Measurements from ENCODE around the gene IGFBP3.

DNA sequence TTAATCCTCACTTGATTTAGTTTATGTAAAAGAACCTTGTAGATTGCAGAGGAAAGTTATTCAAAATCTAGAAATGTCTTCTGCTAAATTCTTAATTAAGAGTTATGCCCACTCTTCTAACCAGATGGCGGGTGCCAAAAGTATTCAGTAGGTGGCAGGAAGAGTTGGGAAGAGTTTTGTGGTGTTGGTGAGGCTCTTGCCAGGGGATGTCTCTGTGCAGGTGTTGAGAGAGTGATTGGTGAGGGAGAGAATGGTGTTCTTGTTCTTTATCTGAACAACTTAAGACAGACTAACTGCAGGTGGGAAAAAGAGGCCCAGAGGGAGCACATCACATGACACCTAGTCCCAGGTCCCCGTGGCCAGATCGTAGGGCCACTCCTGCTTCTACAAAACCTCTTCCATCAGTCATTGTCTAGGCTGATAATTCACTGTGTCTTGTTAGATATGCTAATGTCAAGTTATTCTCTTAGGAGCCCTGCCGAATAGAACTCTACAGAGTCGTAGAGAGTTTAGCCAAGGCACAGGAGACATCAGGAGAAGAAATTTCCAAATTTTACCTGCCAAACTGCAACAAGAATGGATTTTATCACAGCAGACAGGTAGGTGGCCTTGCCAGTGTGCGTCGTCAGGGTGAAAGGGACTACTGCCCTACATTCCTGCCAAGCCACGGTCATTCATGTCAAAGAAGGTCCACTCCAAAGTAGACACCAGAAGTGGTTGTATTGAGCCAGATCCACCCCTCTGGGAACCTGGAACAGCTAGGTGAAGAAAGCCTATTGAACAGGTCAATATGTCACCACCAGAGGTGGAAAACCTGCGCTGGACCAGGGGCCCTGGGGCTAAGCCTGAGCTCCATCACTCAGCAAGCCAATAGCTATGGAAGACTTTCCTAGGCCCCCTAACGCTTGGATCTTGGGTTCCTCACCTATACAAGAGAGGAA is 29.3 kb downstream of the IGFBP3 start:
- TF ChIP-seq, protein P1, sequence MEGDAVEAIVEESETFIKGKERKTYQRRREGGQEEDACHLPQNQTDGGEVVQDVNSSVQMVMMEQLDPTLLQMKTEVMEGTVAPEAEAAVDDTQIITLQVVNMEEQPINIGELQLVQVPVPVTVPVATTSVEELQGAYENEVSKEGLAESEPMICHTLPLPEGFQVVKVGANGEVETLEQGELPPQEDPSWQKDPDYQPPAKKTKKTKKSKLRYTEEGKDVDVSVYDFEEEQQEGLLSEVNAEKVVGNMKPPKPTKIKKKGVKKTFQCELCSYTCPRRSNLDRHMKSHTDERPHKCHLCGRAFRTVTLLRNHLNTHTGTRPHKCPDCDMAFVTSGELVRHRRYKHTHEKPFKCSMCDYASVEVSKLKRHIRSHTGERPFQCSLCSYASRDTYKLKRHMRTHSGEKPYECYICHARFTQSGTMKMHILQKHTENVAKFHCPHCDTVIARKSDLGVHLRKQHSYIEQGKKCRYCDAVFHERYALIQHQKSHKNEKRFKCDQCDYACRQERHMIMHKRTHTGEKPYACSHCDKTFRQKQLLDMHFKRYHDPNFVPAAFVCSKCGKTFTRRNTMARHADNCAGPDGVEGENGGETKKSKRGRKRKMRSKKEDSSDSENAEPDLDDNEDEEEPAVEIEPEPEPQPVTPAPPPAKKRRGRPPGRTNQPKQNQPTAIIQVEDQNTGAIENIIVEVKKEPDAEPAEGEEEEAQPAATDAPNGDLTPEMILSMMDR (IDR thresholded peaks at IDR 0.05), result no peak; the same call in 1 of the 2 replicates
- TF ChIP-seq, protein P2, sequence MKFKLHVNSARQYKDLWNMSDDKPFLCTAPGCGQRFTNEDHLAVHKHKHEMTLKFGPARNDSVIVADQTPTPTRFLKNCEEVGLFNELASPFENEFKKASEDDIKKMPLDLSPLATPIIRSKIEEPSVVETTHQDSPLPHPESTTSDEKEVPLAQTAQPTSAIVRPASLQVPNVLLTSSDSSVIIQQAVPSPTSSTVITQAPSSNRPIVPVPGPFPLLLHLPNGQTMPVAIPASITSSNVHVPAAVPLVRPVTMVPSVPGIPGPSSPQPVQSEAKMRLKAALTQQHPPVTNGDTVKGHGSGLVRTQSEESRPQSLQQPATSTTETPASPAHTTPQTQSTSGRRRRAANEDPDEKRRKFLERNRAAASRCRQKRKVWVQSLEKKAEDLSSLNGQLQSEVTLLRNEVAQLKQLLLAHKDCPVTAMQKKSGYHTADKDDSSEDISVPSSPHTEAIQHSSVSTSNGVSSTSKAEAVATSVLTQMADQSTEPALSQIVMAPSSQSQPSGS (CRISPR knock-in tag; IDR thresholded peaks at IDR 0.05; ENCODE audit: borderline replicate concordance, low read depth), result no peak
- no peak for TF ChIP-seq PRRX2 (CRISPR knock-in tag; IDR thresholded peaks at IDR 0.05)
